Hepatocyte (in vitro differentiated cells): Measurements from ENCODE around the gene DIAPH3. TPM values are rescaled to one million over a fixed set of nuclear protein-coding genes. Genes with fewer than 3 reads are reported as not detected.

Experiments used
- DNase-seq: peaks from one replicate; pipeline ENCODE4 v3.0.0-alpha.2; 2016; ENCODE audit warnings: low spot score
- H2AFZ ChIP-seq: fragments of 200-600 bp; sonication (generic); 2 replicates; pipeline ENCODE4 v1.6.0; 2016; ENCODE audit warnings: antibody characterized with exemption, mild to moderate bottlenecking
- H3K27ac ChIP-seq: fragments of 200-600 bp; sonication (generic); 2 replicates; pipeline ENCODE4 v1.5.1; 2016; ENCODE audit warnings: mild to moderate bottlenecking
- H3K27me3 ChIP-seq: fragments of 200-600 bp; sonication (generic); 2 replicates; pipeline ENCODE4 v1.6.1; 2016
- H3K36me3 ChIP-seq: fragments of 200-600 bp; sonication (generic); replicated peaks from 2 replicates; pipeline ENCODE4 v1.5.1; 2016; ENCODE audit warnings: low read depth; ENCODE audit not compliant: insufficient read depth
- H3K4me1 ChIP-seq: fragments of 200-600 bp; sonication (generic); 2 replicates; pipeline ENCODE4 v1.5.1; 2016; ENCODE audit warnings: mild to moderate bottlenecking, moderate library complexity; ENCODE audit not compliant: insufficient read depth
- H3K4me2 ChIP-seq: fragments of 200-600 bp; sonication (generic); 2 replicates; pipeline ENCODE4 v1.6.0; 2016
- H3K4me3 ChIP-seq: fragments of 200-600 bp; sonication (generic); 2 replicates; pipeline ENCODE4 v1.5.1; 2016; ENCODE audit warnings: mild to moderate bottlenecking
- H3K79me2 ChIP-seq: fragments of 200-600 bp; sonication (generic); 2 replicates; pipeline ENCODE4 v1.6.0; 2017; ENCODE audit warnings: mild to moderate bottlenecking
- H3K9me2 ChIP-seq: fragments of 200-600 bp; sonication (generic); replicated peaks from 2 replicates; pipeline ENCODE4 v1.6.0; 2017; ENCODE audit warnings: mild to moderate bottlenecking; ENCODE audit not compliant: insufficient read depth
- H3K9me3 ChIP-seq: fragments of 200-600 bp; sonication (generic); 2 replicates; pipeline ENCODE4 v1.5.1; 2016; ENCODE audit warnings: low read depth, mild to moderate bottlenecking
- H4K20me1 ChIP-seq: fragments of 200-600 bp; sonication (generic); 2 replicates; pipeline ENCODE4 v1.6.0; 2016; ENCODE audit warnings: mild to moderate bottlenecking; ENCODE audit not compliant: insufficient read depth, poor library complexity, severe bottlenecking
- EZH2 ChIP-seq: fragments of 200-600 bp; sonication (generic); IDR thresholded peaks from 2 replicates; pipeline ENCODE4 v1.6.1; 2016; ENCODE audit warnings: antibody characterized with exemption, mild to moderate bottlenecking, borderline replicate concordance
- EZH2phosphoT487 ChIP-seq: fragments of 200-600 bp; sonication (generic); IDR thresholded peaks from one replicate; pipeline ENCODE4 v1.6.1; 2018; ENCODE audit warnings: antibody characterized with exemption, mild to moderate bottlenecking, low read depth, moderate library complexity; ENCODE audit not compliant: unreplicated experiment, severe bottlenecking
- WGBS: methylation state at CpG from one replicate; pipeline ENCODE4 v1.1.6; 2016; ENCODE audit warnings: low lambda C conversion rate; ENCODE audit errors: missing lambda C conversion rate; 5-methylcytosine and 5-hydroxymethylcytosine counted together
- polyA plus RNA-seq: library from polyadenylated mRNA; unstranded; fragments of >200 nt; fragmentation: Nextera tagmentation; extraction: Ambion mirVana; gene quantifications from 2 replicates; pipeline ENCODE4 v1.2.1, GENCODE V29; 2016
- total RNA-seq: library from RNA; depleted of rRNA; stranded (reverse); fragments of >200 nt; gene quantifications from 2 replicates; pipeline ENCODE4 v1.2.3, GENCODE V29; 2014
- TF ChIP-seq, protein P1 (sequence below): fragments of 200-600 bp; sonication (generic); IDR thresholded peaks from 2 replicates; pipeline ENCODE4 v1.5.1; 2016; ENCODE audit warnings: antibody characterized with exemption, mild to moderate bottlenecking; ENCODE audit not compliant: poor library complexity

DIAPH3 gene
- total and polyA plus RNA-seq, 2 experiments from 2014 or later: 4.7 to 7.9 TPM

GRCh38 chr13:59915252-59915651 lies 248.5 kb downstream of the DIAPH3 start:
- H4K20me1 ChIP-seq: no peaks in the 10 kb centered on the region
- H3K27ac ChIP-seq: no peak overlapping the region
- no peaks in the 10 kb centered on the region for H3K9me3 ChIP-seq
- no peaks in the 10 kb centered on the region for H3K4me1 ChIP-seq
- H3K4me3 ChIP-seq: no peak overlapping the region
- H3K36me3 ChIP-seq: no peaks in the 10 kb centered on the region
- no peak for DNase-seq
- H3K27me3 ChIP-seq: no peaks in the 10 kb centered on the region
- no peak overlapping the region for H2AFZ ChIP-seq
- 83% methylated on average over 3 of the region's 3 CpGs for WGBS
- no peak for TF ChIP-seq EZH2
- no peak for TF ChIP-seq EZH2phosphoT487
- TF ChIP-seq, protein P1, sequence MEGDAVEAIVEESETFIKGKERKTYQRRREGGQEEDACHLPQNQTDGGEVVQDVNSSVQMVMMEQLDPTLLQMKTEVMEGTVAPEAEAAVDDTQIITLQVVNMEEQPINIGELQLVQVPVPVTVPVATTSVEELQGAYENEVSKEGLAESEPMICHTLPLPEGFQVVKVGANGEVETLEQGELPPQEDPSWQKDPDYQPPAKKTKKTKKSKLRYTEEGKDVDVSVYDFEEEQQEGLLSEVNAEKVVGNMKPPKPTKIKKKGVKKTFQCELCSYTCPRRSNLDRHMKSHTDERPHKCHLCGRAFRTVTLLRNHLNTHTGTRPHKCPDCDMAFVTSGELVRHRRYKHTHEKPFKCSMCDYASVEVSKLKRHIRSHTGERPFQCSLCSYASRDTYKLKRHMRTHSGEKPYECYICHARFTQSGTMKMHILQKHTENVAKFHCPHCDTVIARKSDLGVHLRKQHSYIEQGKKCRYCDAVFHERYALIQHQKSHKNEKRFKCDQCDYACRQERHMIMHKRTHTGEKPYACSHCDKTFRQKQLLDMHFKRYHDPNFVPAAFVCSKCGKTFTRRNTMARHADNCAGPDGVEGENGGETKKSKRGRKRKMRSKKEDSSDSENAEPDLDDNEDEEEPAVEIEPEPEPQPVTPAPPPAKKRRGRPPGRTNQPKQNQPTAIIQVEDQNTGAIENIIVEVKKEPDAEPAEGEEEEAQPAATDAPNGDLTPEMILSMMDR: no peak
- no peaks in the 10 kb centered on the region for H3K79me2 ChIP-seq
- no peaks in the 10 kb centered on the region for H3K9me2 ChIP-seq
- no peak overlapping the region for H3K4me2 ChIP-seq

DNA sequence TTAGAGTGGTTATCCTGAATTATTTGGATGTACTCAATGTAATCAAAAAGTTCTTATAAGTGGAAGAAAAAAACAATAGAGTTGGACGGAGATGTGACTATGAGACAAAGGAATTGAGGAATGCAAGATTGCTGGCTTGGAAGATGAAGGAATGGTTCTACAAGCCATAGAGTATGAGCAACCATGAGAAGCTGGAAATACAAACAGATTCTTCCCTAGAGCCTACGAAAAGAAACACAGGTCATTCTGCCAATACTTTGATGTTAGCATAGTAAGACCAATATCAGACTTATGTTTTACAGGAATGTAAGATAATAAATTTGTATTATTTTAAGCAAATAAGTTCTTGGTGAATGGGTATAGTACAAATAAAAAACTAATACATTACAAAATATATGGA lies 249.2 kb downstream of the DIAPH3 start:
- H3K36me3 ChIP-seq: no peaks in the 10 kb centered on the region
- 89% methylated on average over 2 of the region's 2 CpGs for WGBS
- H4K20me1 ChIP-seq: no peaks in the 10 kb centered on the region
- H3K27ac ChIP-seq: no peak overlapping the region
- no peaks in the 10 kb centered on the region for H3K79me2 ChIP-seq
- H2AFZ ChIP-seq: no peak overlapping the region
- H3K4me1 ChIP-seq: no peaks in the 10 kb centered on the region
- H3K4me3 ChIP-seq: no peak overlapping the region
- H3K9me2 ChIP-seq: no peaks in the 10 kb centered on the region
- H3K27me3 ChIP-seq: no peaks in the 10 kb centered on the region
- no peaks in the 10 kb centered on the region for H3K9me3 ChIP-seq
- TF ChIP-seq EZH2phosphoT487 (no peak), EZH2 (no peak)
- TF ChIP-seq, protein P1: no peak
- no peak for DNase-seq
- H3K4me2 ChIP-seq: no peak overlapping the region

DNA sequence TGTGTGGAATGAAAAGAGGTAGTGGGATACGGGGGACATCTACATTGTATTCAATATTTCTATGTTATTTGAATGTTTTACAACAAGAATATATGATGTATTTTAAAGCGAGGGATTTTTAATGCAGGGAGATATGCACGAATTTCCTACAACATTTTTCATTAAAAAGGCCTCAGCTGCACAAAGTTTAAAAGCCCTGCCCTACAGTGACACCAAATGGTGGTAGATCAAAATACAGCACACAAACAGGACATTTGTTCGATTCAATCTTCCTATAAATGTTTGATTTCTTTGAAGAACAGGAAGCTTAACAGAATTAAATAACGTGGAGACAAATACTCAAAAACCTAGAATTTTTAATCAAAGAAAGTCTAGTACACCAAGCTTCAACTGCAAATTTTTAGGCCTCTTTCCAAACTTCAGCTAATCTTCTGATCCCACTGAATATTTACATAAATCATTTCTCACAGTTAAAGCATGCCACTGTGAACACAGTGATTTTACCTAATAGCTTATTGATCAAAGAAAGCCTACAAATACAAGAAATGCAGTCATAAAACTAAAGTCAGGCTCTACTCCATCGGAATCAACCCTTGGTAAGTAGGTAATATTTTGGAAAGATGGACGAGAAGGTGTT lies 257.2 kb downstream of the DIAPH3 start:
- H3K4me1 ChIP-seq: no peaks in the 10 kb centered on the region
- TF ChIP-seq EZH2 (no peak), EZH2phosphoT487 (no peak)
- TF ChIP-seq, protein P1: peak; percentile 72
- peak; percentile 50 for DNase-seq

GRCh38 chr13:59901191-59901590 lies 262.5 kb downstream of the DIAPH3 start:
- no peaks in the 10 kb centered on the region for H3K9me3 ChIP-seq
- no peak overlapping the region for H3K27ac ChIP-seq
- WGBS: 95% methylated on average over 3 of the region's 3 CpGs
- H4K20me1 ChIP-seq: no peaks in the 10 kb centered on the region
- H3K4me2 ChIP-seq: no peak overlapping the region
- H3K4me1 ChIP-seq: no peaks in the 10 kb centered on the region
- H3K4me3 ChIP-seq: no peak overlapping the region
- no peaks in the 10 kb centered on the region for H3K27me3 ChIP-seq
- no peak for TF ChIP-seq EZH2
- no peak for TF ChIP-seq EZH2phosphoT487
- TF ChIP-seq, protein P1: no peak
- no peaks in the 10 kb centered on the region for H3K79me2 ChIP-seq
- no peaks in the 10 kb centered on the region for H3K36me3 ChIP-seq
- H3K9me2 ChIP-seq: no peaks in the 10 kb centered on the region
- H2AFZ ChIP-seq: no peak overlapping the region
- DNase-seq: no peak

More for the DNA sequence above, 257.2 kb downstream of the DIAPH3 start:
- WGBS: 56% methylated on average over 7 of the region's 7 CpGs
- Histone ChIP-seq H2AFZ (no peak overlapping the region), H3K36me3 (no peaks in the 10 kb centered on the region), H3K4me2 (no peak overlapping the region), H3K27me3 (no peaks in the 10 kb centered on the region), H3K79me2 (no peaks in the 10 kb centered on the region), H3K9me3 (no peaks in the 10 kb centered on the region), H4K20me1 (no peaks in the 10 kb centered on the region), H3K4me3 (no peak overlapping the region), H3K9me2 (no peaks in the 10 kb centered on the region), H3K27ac (no peak overlapping the region)
